Aorta (tissue), 5 donors: ENCODE measurements around the gene OSGEPL1. TPM values are rescaled to one million over a fixed set of nuclear protein-coding genes. Genes with fewer than 3 reads are reported as not detected.
"Not testable (repeated sequence)": the region's sequence is repeated elsewhere in the genome, so short reads cannot be mapped to it uniquely, and the experiment has no call there.

Experiments used
- ATAC-seq: fragments of 200-7000 bp; cut with Tn5 transposase; one replicate; pipeline ENCODE4 v1.9.1; 2022; ENCODE audit warnings: moderate library complexity; ENCODE audit not compliant: low FRiP score
- DNase-seq, 2 donors: peaks; one replicate each; pipeline ENCODE4 v3.0.0-alpha.2; 2020
- H3K27ac ChIP-seq, 2 donors: one replicate each; pipeline ENCODE4 v1.5.1; 2013; ENCODE audit warnings: low read length in 2 of 2, mild to moderate bottlenecking in 2 of 2, moderate library complexity in 2 of 2, control low read depth in 1 of 2, inconsistent platforms in 1 of 2, low read depth in 1 of 2
- H3K27me3 ChIP-seq, 2 donors: one replicate each; pipeline ENCODE4 v1.6.1; 2013; ENCODE audit warnings: control low read depth in 1 of 2, low read length in 1 of 2, mild to moderate bottlenecking in 1 of 2, moderate library complexity in 1 of 2; ENCODE audit not compliant: insufficient read depth in 2 of 2, control insufficient read depth in 1 of 2
- H3K36me3 ChIP-seq, 2 donors: one replicate each; pipeline ENCODE4 v1.6.1; 2013; ENCODE audit warnings: control low read depth in 1 of 2, low read length in 1 of 2, mild to moderate bottlenecking in 1 of 2; ENCODE audit not compliant: insufficient read depth in 2 of 2, control insufficient read depth in 1 of 2
- H3K4me1 ChIP-seq, 2 donors: one replicate each; pipeline ENCODE4 v1.6.1; 2013; ENCODE audit warnings: low read length in 2 of 2, control low read depth in 1 of 2, mild to moderate bottlenecking in 1 of 2, moderate library complexity in 1 of 2; ENCODE audit not compliant: insufficient read depth in 2 of 2, control insufficient read depth in 1 of 2
- H3K4me3 ChIP-seq, 2 donors: one replicate each; pipeline ENCODE4 v1.5.1; 2013; ENCODE audit warnings: low read length in 2 of 2, control low read depth in 1 of 2, mild to moderate bottlenecking in 1 of 2
- H3K9me3 ChIP-seq: one replicate; pipeline ENCODE4 v1.6.1; 2013; ENCODE audit warnings: mild to moderate bottlenecking, low read length; ENCODE audit not compliant: control insufficient read depth
- WGBS, 2 donors: extraction: QIAGEN DNeasy Blood & Tissue Kit; methylation state at CpG; one replicate each; pipeline ENCODE4 v1.1.7; 2013; 5-methylcytosine and 5-hydroxymethylcytosine counted together
- intact Hi-C, 2 donors: fragments of 100-400 bp; cut with DNase I; formaldehyde crosslinking; loops; one replicate each; pipeline versions ENCODE4 v1.14.2 to v1.15.0; 2022
- polyA plus RNA-seq, 2 donors: library from polyadenylated mRNA; stranded (reverse); fragments of 200-250 nt; gene quantifications; one replicate each; pipeline ENCODE4 v1.2.3, GENCODE V29; 2013
- total RNA-seq, 2 donors: library from RNA; stranded (reverse); fragmentation: NEBNext Ultra II Directional; extraction: Animal tissue kit (Norgen Biotek cat#: 25700); gene quantifications; one replicate each; pipeline ENCODE4 v1.2.1, GENCODE V29; 2021
- donor health status: healthy with polysubstance abuse.
- donor health status: Bipolar disorder and iron deficiency.
- donor health status: DM: no; HTN: no; CAD: no.
- donor health status: DM: no; HTN: no; CAD: no.
- donor health status: DM: yes; HTN: yes; CAD: no.

The OSGEPL1 gene
- total and polyA plus RNA-seq, 4 donors = 2.9 to 7.6 (median 3.4) TPM

- H3K4me3 ChIP-seq, DNase-seq, H3K9me3 ChIP-seq, H3K27me3 ChIP-seq, intact Hi-C loops, ATAC-seq, H3K4me1 ChIP-seq, H3K36me3 ChIP-seq, H3K27ac ChIP-seq: not testable (repeated sequence)
- WGBS, 2 donors = 90 to 91% methylated on average over 1 of the region's 1 CpG
Measured at GRCh38 chr2:189717593-189717992, 45.0 kb downstream of the OSGEPL1 start.

DNA sequence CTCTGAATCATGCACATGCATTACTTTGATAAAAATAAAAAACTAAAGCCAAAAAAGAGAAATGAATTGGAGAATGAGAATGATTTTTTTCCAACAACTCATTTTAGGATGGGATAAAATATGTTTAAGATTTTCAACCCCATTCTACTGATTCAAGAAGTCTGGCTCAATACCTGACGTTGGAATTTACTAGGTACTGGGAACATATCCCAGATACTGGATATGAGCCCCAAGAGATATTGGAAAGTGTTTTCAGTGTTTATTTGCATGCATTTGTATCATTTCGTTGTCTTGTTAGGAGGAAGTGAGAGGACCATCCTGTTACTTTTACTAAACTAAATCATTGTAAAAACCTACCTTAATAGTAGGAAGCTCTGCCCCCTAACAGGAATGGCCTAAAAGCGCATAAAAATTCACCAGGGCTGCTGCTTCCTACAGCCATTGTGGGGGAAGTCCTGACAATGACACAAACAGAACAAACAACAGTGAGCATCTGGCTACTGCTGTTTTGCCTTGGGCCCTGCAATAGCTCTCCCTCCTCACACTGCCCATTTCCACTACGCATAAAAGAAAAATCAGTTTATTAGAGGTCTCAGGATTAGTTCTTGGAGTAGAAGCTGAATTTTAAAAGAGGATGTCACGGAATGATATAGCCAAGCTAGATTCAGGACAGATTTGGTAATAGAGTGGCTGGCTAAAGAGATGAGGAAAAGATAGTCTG lies 52.9 kb downstream of the OSGEPL1 start:
- no peaks in the 10 kb centered on the region for H3K9me3 ChIP-seq
- H3K27ac ChIP-seq = no peak overlapping the region
- no peaks in the 10 kb centered on the region for H3K4me1 ChIP-seq
- 92 to 94% methylated on average over 5 of the region's 5 CpGs for WGBS, 2 donors
- no peak for DNase-seq
- H3K27me3 ChIP-seq = no peaks in the 10 kb centered on the region
- H3K36me3 ChIP-seq = peaks cover 4 to 6% of the 10 kb centered on the region in 2 donors
- ATAC-seq = no peak
- intact Hi-C loops = no loop called here
- H3K4me3 ChIP-seq = no peak overlapping the region

- ATAC-seq (no peak), DNase-seq (no peak)
- intact Hi-C loops = no loop called here
- no peaks in the 10 kb centered on the region for H3K9me3 ChIP-seq
- no peaks in the 10 kb centered on the region for H3K4me1 ChIP-seq
- no peak overlapping the region for H3K27ac ChIP-seq
- no peak overlapping the region for H3K4me3 ChIP-seq
- H3K36me3 ChIP-seq = peaks cover 0 to 3% of the 10 kb centered on the region in 2 donors
- no peaks in the 10 kb centered on the region for H3K27me3 ChIP-seq
Measured at GRCh38 chr2:189702071-189702470, 60.5 kb downstream of the OSGEPL1 start.

GRCh38 chr2:189700681-189701080 lies 61.9 kb downstream of the OSGEPL1 start:
- no peak overlapping the region for H3K4me3 ChIP-seq
- intact Hi-C loops = no loop called here
- H3K4me1 ChIP-seq = no peaks in the 10 kb centered on the region
- DNase-seq (no peak), ATAC-seq (no peak)
- no peak overlapping the region for H3K27ac ChIP-seq
- peaks cover 0 to 2% of the 10 kb centered on the region in 2 donors for H3K36me3 ChIP-seq
- no peaks in the 10 kb centered on the region for H3K27me3 ChIP-seq
- WGBS, 2 donors = 48 to 49% methylated on average over 2 of the region's 2 CpGs
- H3K9me3 ChIP-seq = no peaks in the 10 kb centered on the region

DNA sequence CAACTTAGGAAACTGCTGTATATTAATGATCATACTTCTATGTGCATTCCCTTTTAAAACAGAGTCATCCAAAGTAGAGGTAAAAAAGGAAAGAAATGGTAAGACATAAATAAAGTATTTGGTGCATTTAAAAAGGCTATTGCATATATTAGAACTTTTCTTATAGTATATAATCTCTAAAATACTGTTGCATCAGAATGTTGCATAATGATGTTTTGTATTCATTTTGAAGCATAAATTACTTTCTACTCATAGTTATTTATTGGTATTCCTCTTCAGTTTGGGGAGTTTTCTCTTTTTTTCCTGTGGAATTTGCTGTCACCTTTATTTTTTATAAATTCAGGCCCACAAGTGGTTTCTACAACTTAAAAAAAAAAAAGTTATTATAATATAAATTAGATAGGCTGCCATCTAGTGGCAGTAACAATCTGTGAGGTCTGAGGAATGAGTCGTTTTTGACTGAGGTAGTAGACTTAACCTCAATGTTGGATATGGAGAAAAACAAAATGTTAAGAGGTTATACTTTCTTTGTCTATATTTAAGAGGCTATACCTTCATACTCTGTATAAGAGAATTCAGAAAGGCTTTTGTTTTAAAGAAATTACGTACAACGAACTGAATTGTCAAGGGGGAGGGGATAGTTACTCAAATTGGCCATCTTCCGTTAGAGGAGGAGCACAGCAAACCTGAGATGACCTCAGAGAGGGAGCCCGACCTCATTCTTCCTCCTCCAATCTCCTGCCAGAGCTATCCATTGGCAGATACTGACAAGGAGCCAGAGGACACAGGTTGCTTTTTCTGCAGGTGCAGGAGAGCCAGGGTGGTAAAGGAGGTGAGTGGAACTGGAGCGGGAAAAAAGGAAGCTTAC lies 64.3 kb downstream of the OSGEPL1 start:
- no peak overlapping the region for H3K4me3 ChIP-seq
- 22 to 25% methylated on average over 6 of the region's 6 CpGs for WGBS, 2 donors
- peak; percentile 68 for ATAC-seq
- no peaks in the 10 kb centered on the region for H3K36me3 ChIP-seq
- no peaks in the 10 kb centered on the region for H3K27me3 ChIP-seq
- DNase-seq = no peak
- H3K27ac ChIP-seq = no peak overlapping the region
- H3K9me3 ChIP-seq = no peaks in the 10 kb centered on the region
- intact Hi-C loops = loop anchor here (2.0 to 5.0 kb wide), 2 partner anchors 37 to 231 kb away; partner anchors contain the start of gene ASNSD1 (in 2 of the 2)
- H3K4me1 ChIP-seq = no peaks in the 10 kb centered on the region

Other genes starting within 250 kb of the OSGEPL1 start
- 10 to 100 TPM; 48.8 to 95.6 TPM for gene SLC40A1, start 182.0 kb downstream of the OSGEPL1 start, total RNA-seq
- gene SLC40A1, start 182.0 kb downstream of the OSGEPL1 start, polyA plus RNA-seq = 100 to 1,000 TPM; 110 to 170 TPM
- 10 to 100 TPM; 30.2 to 37.7 TPM for gene ASNSD1, start 101.3 kb downstream of the OSGEPL1 start, total RNA-seq
- gene ASNSD1, start 101.3 kb downstream of the OSGEPL1 start, polyA plus RNA-seq = 10 to 100 TPM; 26.7 to 34.3 TPM
- 10 to 100 TPM; 18.9 to 27.2 TPM for gene ANKAR, start 88.1 kb downstream of the OSGEPL1 start, total RNA-seq
- 1 to 10 TPM; 1.0 to 7.5 TPM for gene ANKAR, start 88.1 kb downstream of the OSGEPL1 start, polyA plus RNA-seq
- 10 to 100 TPM; 52.4 to 63.4 TPM for gene ORMDL1, start 21.5 kb upstream of the OSGEPL1 start, total RNA-seq
- gene ORMDL1, start 21.5 kb upstream of the OSGEPL1 start, polyA plus RNA-seq = 100 to 1,000 TPM in 1 of 2 donors, 10 to 100 TPM in 1; 46.0 to 121 TPM
- gene PMS1, start 21.7 kb upstream of the OSGEPL1 start, total RNA-seq = 10 to 100 TPM; 17.4 to 33.3 TPM
- 10 to 100 TPM; 10.4 to 13.3 TPM for gene PMS1, start 21.7 kb upstream of the OSGEPL1 start, polyA plus RNA-seq